BJ (cell line): ENCODE data around the gene SCYL2. TPM values are rescaled to one million over a fixed set of nuclear protein-coding genes. Genes with fewer than 3 reads are reported as not detected.

Source experiments
- CTCF ChIA-PET: fragments of 350-600 bp; formaldehyde crosslinking; extraction: SDS; loops from one replicate; lab custom pipeline; 2021; ENCODE audit warnings: antibody characterized with exemption, inconsistent platforms; lab: Yijun Ruan, JAX
- POLR2A ChIA-PET: fragments of 300-600 bp; sonication (Branson Sonifier 250); formaldehyde crosslinking; extraction: SDS; loops from one replicate; lab custom pipeline; 2021; ENCODE audit warnings: antibody characterized with exemption; lab: Charles Lee
- DNase-seq: peaks from one replicate; pipeline ENCODE4 v3.0.0-alpha.2; 2011; ENCODE audit warnings: low read depth
- H3K27me3 ChIP-seq: 2 replicates; pipeline ENCODE4 v1.6.0; 2011; ENCODE audit warnings: low read length; ENCODE audit not compliant: control insufficient read depth, insufficient read depth
- H3K36me3 ChIP-seq: 2 replicates; pipeline ENCODE4 v1.5.1; 2011; ENCODE audit warnings: low read length; ENCODE audit not compliant: control insufficient read depth, insufficient read depth
- H3K4me3 ChIP-seq: 2 replicates; pipeline ENCODE4 v1.5.1; 2011; ENCODE audit warnings: low read depth, mild to moderate bottlenecking, control low read depth, low read length
- polyA plus RNA-seq: library from polyadenylated mRNA; depleted of rRNA; stranded (reverse); fragments of >200 nt; gene quantifications from 2 replicates; pipeline ENCODE4 v1.2.3, GENCODE V29; 2011
- TF ChIP-seq, protein P1 (sequence below): IDR thresholded peaks from 2 replicates; pipeline ENCODE4 v1.5.1; 2011; ENCODE audit warnings: low read depth, mild to moderate bottlenecking, control low read depth, inconsistent platforms, low read length, moderate library complexity; ENCODE audit not compliant: insufficient read depth

The SCYL2 gene
- polyA plus RNA-seq, 1 experiment: 12.4 TPM

DNA sequence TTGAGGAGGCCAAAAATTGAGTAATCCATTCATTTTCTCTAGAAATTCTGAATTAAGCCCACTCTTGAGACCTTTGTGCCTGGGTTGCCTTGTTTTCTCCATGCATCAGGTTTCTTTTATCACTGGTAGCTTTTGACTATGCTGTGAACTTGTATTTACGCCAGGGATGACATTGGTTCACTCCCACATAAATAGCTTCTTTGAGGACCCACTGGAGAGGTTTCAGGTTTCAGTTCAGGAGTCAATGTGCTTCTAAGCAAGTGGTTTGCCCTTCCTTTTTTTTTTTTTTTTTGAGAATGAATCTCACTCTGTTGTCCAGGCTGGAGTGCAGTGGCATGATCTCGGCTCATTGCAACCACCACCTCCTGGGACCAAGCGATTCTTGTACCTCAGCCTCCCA is 79.7 kb downstream of the SCYL2 start:
- POLR2A ChIA-PET: no interaction called here
- no peak for DNase-seq
- no peak overlapping the region for H3K4me3 ChIP-seq
- CTCF ChIA-PET: interaction anchor here (5.1 kb wide), 1 partner anchor 207 kb away, joined by 31 read pairs; no protein-coding TSS in a partner anchor
- H3K27me3 ChIP-seq: no peaks in the 10 kb centered on the region
- TF ChIP-seq, protein P1, sequence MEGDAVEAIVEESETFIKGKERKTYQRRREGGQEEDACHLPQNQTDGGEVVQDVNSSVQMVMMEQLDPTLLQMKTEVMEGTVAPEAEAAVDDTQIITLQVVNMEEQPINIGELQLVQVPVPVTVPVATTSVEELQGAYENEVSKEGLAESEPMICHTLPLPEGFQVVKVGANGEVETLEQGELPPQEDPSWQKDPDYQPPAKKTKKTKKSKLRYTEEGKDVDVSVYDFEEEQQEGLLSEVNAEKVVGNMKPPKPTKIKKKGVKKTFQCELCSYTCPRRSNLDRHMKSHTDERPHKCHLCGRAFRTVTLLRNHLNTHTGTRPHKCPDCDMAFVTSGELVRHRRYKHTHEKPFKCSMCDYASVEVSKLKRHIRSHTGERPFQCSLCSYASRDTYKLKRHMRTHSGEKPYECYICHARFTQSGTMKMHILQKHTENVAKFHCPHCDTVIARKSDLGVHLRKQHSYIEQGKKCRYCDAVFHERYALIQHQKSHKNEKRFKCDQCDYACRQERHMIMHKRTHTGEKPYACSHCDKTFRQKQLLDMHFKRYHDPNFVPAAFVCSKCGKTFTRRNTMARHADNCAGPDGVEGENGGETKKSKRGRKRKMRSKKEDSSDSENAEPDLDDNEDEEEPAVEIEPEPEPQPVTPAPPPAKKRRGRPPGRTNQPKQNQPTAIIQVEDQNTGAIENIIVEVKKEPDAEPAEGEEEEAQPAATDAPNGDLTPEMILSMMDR: no peak
- no peaks in the 10 kb centered on the region for H3K36me3 ChIP-seq

GRCh38 chr12:100348657-100349454 is 81.9 kb downstream of the SCYL2 start:
- TF ChIP-seq, protein P1: peak; percentile 28; the same call in 1 of the 2 replicates
- DNase-seq: no peak
- POLR2A ChIA-PET: no interaction called here
- Histone ChIP-seq H3K27me3 (no peaks in the 10 kb centered on the region; the same call in none of the 2 replicates), H3K4me3 (no peak overlapping the region), H3K36me3 (no peaks in the 10 kb centered on the region)
- CTCF ChIA-PET: interaction anchor here (0.9 to 5.1 kb wide), 13 partner anchors 8 to 389 kb away, joined by 3 to 31 read pairs (median 5); partner anchors contain the start of gene SLC17A8

GRCh38 chr12:100356644-100357223 is 89.8 kb downstream of the SCYL2 start, which contains the start of gene SLC17A8:
TSS of gene SLC17A8 (plus strand) at chr12:100357074. CDS start at chr12:100357392, 318 bp downstream.
- Histone ChIP-seq H3K4me3 (no peak within 1 kb of the TSS), H3K36me3 (no peaks in the 10 kb centered on the region), H3K27me3 (peaks cover 10% of the 10 kb centered on the region)
- DNase-seq: no peak
- TF ChIP-seq, protein P1: no peak
- ChIA-PET POLR2A (no interaction called here), CTCF (interaction anchor here (1.0 kb wide), 1 partner anchor 8 kb away, joined by 5 read pairs; no protein-coding TSS in a partner anchor)

GRCh38 chr12:100359248-100359647 is 92.3 kb downstream of the SCYL2 start:
- no peak for DNase-seq
- CTCF ChIA-PET: interaction anchor here (1.1 to 4.2 kb wide), 2 partner anchors 11 to 22 kb away, joined by 3 to 14 read pairs; no protein-coding TSS in a partner anchor
- POLR2A ChIA-PET: no interaction called here
- H3K36me3 ChIP-seq: no peaks in the 10 kb centered on the region
- TF ChIP-seq, protein P1: no peak
- no peak overlapping the region for H3K4me3 ChIP-seq
- H3K27me3 ChIP-seq: peaks cover 10% of the 10 kb centered on the region

- TF ChIP-seq, protein P1: no peak
- Histone ChIP-seq H3K27me3 (peaks cover 10% of the 10 kb centered on the region), H3K36me3 (no peaks in the 10 kb centered on the region), H3K4me3 (no peak overlapping the region)
- POLR2A ChIA-PET: no interaction called here
- CTCF ChIA-PET: interaction anchor here (0.6 to 4.2 kb wide), 4 partner anchors 9 to 241 kb away, joined by 3 to 14 read pairs (median 4); no protein-coding TSS in a partner anchor
- DNase-seq: no peak
Observed at GRCh38 chr12:100359822-100360221, 92.8 kb downstream of the SCYL2 start.
